SIG-M5 treated with dmso at 0.1 percent for 504 hours (cell line): ENCODE data around the gene THSD7A.

Source experiments
- DNase-seq: peaks from one replicate; lab custom pipeline; 2025; ENCODE audit not compliant: unreplicated experiment; lab: John Stamatoyannopoulos, UW

THSD7A gene

GRCh38 chr7:11591943-11592342 is 240.1 kb downstream of the THSD7A start:
- no peak for DNase-seq

GRCh38 chr7:11591055-11591633 is 240.9 kb downstream of the THSD7A start:
- DNase-seq: no peak

- no peak for DNase-seq
These were observed 242.7 kb downstream of the THSD7A start for GRCh38 chr7:11589251-11589650.

- DNase-seq: no peak
These were observed 244.2 kb downstream of the THSD7A start for GRCh38 chr7:11587814-11588213.

GRCh38 chr7:11587048-11587447 is 244.9 kb downstream of the THSD7A start:
- no peak for DNase-seq

GRCh38 chr7:11584406-11585031 is 247.5 kb downstream of the THSD7A start:
- no peak for DNase-seq

GRCh38 chr7:11579141-11579540 is 252.9 kb downstream of the THSD7A start:
- DNase-seq: no peak

- no peak for DNase-seq
These were observed 255.7 kb downstream of the THSD7A start for GRCh38 chr7:11576310-11576709.

- DNase-seq: no peak
These were observed 258.8 kb downstream of the THSD7A start for GRCh38 chr7:11573128-11573750.

- DNase-seq: no peak
These were observed 261.0 kb downstream of the THSD7A start for GRCh38 chr7:11570922-11571550.

- no peak for DNase-seq
These were observed 261.8 kb downstream of the THSD7A start for GRCh38 chr7:11570205-11570604.

- no peak for DNase-seq
These were observed 264.4 kb downstream of the THSD7A start for GRCh38 chr7:11567571-11567970.

GRCh38 chr7:11557627-11558026 is 274.4 kb downstream of the THSD7A start:
- peak; percentile 84 for DNase-seq

GRCh38 chr7:11552676-11553296 is 279.2 kb downstream of the THSD7A start:
- no peak for DNase-seq

- DNase-seq: no peak
These were observed 280.5 kb downstream of the THSD7A start for GRCh38 chr7:11551470-11551869.

- no peak for DNase-seq
These were observed 283.5 kb downstream of the THSD7A start for GRCh38 chr7:11548532-11548931.

GRCh38 chr7:11541330-11541729 is 290.7 kb downstream of the THSD7A start:
- DNase-seq: no peak

GRCh38 chr7:11540271-11540761 is 291.7 kb downstream of the THSD7A start:
- DNase-seq: peak; percentile 16

- DNase-seq: peak; percentile 79
These were observed 292.1 kb downstream of the THSD7A start for GRCh38 chr7:11539853-11540252.

GRCh38 chr7:11538751-11539299 is 293.2 kb downstream of the THSD7A start:
- DNase-seq: no peak

GRCh38 chr7:11533229-11533820 is 298.7 kb downstream of the THSD7A start:
- no peak for DNase-seq
